Uterus (tissue), 4 donors: ENCODE results near the gene PA2G4. TPM values are rescaled to one million over a fixed set of nuclear protein-coding genes. Genes with fewer than 3 reads are reported as not detected.

Experiments used
- DNase-seq, 2 donors: peaks; one replicate each; pipeline ENCODE4 v3.0.0-alpha.2; 2019 to 2020
- H3K27ac ChIP-seq, 2 donors: fragments of 200-600 bp; sonication (generic); 1 replicate in 1 of 2; 2 replicates in 1 of 2; pipeline ENCODE4 v1.5.1; 2016 to 2018
- H3K27me3 ChIP-seq, 2 donors: fragments of 200-600 bp; sonication (generic); one replicate each; pipeline ENCODE4 v1.5.1; 2018 to 2019; ENCODE audit warnings: control low read depth in 1 of 2
- H3K36me3 ChIP-seq, 2 donors: fragments of 200-600 bp; sonication (generic); one replicate each; pipeline ENCODE4 v1.5.1; 2019; ENCODE audit warnings: control low read depth in 1 of 2
- H3K4me1 ChIP-seq, 2 donors: fragments of 200-600 bp; sonication (generic); one replicate each; pipeline ENCODE4 v1.5.1; 2018 to 2019; ENCODE audit warnings: control low read depth in 1 of 2
- H3K4me3 ChIP-seq, 2 donors: fragments of 200-600 bp; sonication (generic); 1 replicate in 1 of 2; 2 replicates in 1 of 2; pipeline ENCODE4 v1.5.1; 2018 to 2019; ENCODE audit warnings: mild to moderate bottlenecking in 1 of 2
- H3K9me3 ChIP-seq, 2 donors: fragments of 200-600 bp; sonication (generic); one replicate each; pipeline ENCODE4 v1.5.1; 2019; ENCODE audit warnings: control low read depth in 1 of 2
- POLR2A ChIP-seq, 2 donors: fragments of 450-650 bp; IDR thresholded peaks; one replicate each; pipeline ENCODE4 v1.6.1; 2016; ENCODE audit warnings: antibody characterized with exemption in 2 of 2, mild to moderate bottlenecking in 1 of 2, moderate library complexity in 1 of 2
- intact Hi-C: fragments of 100-400 bp; cut with DNase I; formaldehyde crosslinking; loops from one replicate; pipeline ENCODE4 v1.15.1; 2023; ENCODE audit warnings: low total_unique reads
- total RNA-seq, 4 donors: library from RNA; depleted of rRNA in 3 of 4; stranded (reverse); fragments of >200 nt in 3 of 4; gene quantifications; one replicate each; pipeline versions ENCODE4 v1.1.0 to v1.2.4, GENCODE V29; 2014 to 2023
- TF ChIP-seq, protein P1 (sequence below), 4 experiments: fragments of 200-600 bp in 2 of 4; fragments of 450-650 bp in 2 of 4; sonication (generic) in 2 of 4; IDR thresholded peaks; one replicate each; pipeline ENCODE4 v1.5.1; 2016 to 2019; ENCODE audit warnings: antibody characterized with exemption in 4 of 4, mild to moderate bottlenecking in 2 of 4, moderate library complexity in 1 of 4
- donor health status: DM: yes; HTN: yes; CAD: no.

PA2G4 gene
- total RNA-seq, 4 donors from 2014 or later = 64.4 to 120 (median 81.0) TPM

DNA sequence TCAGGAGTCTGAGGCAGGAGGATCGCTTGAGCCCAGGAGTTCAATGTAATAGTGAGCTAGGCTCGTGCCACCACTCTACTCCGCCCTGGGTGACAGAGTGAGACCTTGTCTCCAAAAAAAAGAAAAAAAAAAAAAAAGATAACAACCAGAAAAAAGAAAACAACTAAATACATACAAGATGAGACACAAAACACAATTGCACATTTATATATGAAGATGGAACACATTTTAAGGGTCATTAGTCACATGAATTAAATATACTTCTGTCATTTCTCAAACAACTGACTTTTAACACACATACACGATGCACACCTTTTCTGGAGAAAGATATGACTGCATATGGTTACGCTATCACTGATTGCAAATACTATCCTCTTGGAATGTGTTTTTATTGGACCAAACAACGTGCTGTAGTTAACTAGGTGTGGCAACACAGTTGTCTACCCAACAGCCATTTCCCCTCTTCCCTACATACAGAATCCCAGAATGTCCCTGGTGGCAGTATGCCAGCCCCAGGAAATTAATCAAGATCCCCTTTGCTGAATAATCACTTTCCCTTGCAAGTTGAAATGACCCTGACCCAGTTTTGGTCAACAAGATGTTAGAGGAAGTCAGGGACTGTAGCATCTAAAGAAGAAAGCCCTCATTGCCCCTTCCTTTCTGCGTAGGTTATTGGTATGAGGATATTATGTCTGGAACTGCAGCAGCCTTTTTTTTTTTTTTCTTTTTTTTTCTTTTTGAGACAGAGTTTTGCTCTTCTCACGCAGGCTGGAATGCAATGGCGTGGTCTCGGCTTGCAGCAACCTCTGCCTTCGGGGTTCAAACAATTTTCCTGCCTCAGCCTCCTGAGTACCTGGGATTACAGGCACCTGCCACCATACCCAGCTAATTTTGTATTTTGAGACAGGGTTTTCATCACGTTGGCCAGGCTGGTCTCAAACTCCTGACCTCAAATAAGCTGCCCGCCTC is 42.4 kb downstream of the PA2G4 start:
- DNase-seq = no peak
- Histone ChIP-seq H3K9me3 (no peaks in the 10 kb centered on the region), H3K27ac (peak overlapping the region; percentile 57 to 59), H3K4me1 (no peaks in the 10 kb centered on the region), H3K4me3 (no peak overlapping the region), H3K36me3 (no peaks in the 10 kb centered on the region), H3K27me3 (no peaks in the 10 kb centered on the region)
- intact Hi-C loops = no loop called here
- TF ChIP-seq, protein P1, sequence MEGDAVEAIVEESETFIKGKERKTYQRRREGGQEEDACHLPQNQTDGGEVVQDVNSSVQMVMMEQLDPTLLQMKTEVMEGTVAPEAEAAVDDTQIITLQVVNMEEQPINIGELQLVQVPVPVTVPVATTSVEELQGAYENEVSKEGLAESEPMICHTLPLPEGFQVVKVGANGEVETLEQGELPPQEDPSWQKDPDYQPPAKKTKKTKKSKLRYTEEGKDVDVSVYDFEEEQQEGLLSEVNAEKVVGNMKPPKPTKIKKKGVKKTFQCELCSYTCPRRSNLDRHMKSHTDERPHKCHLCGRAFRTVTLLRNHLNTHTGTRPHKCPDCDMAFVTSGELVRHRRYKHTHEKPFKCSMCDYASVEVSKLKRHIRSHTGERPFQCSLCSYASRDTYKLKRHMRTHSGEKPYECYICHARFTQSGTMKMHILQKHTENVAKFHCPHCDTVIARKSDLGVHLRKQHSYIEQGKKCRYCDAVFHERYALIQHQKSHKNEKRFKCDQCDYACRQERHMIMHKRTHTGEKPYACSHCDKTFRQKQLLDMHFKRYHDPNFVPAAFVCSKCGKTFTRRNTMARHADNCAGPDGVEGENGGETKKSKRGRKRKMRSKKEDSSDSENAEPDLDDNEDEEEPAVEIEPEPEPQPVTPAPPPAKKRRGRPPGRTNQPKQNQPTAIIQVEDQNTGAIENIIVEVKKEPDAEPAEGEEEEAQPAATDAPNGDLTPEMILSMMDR (IDR thresholded peaks at IDR 0.05) = no peak

DNA sequence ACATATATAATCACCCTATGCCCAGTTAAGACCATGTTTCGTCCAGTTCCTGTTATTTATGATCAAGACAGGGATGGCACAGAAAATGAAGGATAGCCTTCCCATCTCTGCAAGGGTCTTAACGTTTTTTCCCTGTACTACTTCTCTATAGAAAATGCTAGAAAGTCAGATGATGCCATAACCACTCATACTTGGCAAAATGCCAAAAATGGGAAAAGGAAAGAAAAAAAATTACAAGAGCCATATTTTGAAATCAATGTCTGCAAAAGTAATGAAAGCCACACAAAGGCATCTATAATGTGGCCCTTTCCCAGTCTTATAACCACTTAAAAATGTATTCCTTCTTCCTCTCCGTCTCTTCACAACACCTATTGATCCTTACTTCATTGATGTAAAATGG is 46.2 kb downstream of the PA2G4 start:
- no peak overlapping the region for H3K4me3 ChIP-seq
- no peaks in the 10 kb centered on the region for H3K9me3 ChIP-seq
- H3K36me3 ChIP-seq = no peaks in the 10 kb centered on the region
- DNase-seq = no peak
- intact Hi-C loops = no loop called here
- H3K27ac ChIP-seq = peak overlapping the region in 1 of 2 donors; percentile 2
- H3K4me1 ChIP-seq = peaks cover 6 to 7% of the 10 kb centered on the region in 2 donors
- TF ChIP-seq POLR2A (IDR thresholded peaks at IDR 0.05) = no peak
- TF ChIP-seq, protein P1 (IDR thresholded peaks at IDR 0.05) = no peak
- H3K27me3 ChIP-seq = no peaks in the 10 kb centered on the region

DNA sequence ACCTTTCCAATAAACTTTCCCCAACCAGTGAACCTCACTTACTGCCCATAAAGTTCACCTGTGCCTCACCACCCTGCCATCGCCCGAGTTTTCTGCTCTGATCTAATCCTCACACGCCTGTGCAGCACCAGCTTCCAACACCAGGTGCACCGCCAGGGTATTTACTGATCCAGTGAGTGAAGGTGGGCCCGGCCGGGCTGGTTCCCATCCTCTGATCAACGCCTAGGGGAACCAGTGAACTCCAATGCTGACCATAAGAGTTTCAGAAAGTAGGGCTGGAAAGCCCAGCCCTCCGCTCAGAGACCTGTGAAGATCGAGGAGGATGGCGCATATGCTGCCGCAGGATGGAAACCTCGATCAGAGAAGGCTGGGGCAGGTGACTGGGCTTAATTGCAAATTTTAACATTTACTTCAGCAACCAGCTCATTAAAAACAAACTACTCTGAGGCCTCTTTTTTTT is 47.3 kb downstream of the PA2G4 start:
- Histone ChIP-seq H3K36me3 (no peaks in the 10 kb centered on the region), H3K4me1 (peaks cover 6 to 7% of the 10 kb centered on the region in 2 donors), H3K4me3 (peak overlapping the region; percentile 59 to 60), H3K27ac (peak overlapping the region; percentile 90 to 91), H3K9me3 (no peaks in the 10 kb centered on the region), H3K27me3 (no peaks in the 10 kb centered on the region)
- DNase-seq = no peak
- intact Hi-C loops = no loop called here
- TF ChIP-seq, protein P1 (IDR thresholded peaks at IDR 0.05) = peak in 2 of 4 experiments; percentile 22 to 36
- no peak for TF ChIP-seq POLR2A (IDR thresholded peaks at IDR 0.05)

DNA sequence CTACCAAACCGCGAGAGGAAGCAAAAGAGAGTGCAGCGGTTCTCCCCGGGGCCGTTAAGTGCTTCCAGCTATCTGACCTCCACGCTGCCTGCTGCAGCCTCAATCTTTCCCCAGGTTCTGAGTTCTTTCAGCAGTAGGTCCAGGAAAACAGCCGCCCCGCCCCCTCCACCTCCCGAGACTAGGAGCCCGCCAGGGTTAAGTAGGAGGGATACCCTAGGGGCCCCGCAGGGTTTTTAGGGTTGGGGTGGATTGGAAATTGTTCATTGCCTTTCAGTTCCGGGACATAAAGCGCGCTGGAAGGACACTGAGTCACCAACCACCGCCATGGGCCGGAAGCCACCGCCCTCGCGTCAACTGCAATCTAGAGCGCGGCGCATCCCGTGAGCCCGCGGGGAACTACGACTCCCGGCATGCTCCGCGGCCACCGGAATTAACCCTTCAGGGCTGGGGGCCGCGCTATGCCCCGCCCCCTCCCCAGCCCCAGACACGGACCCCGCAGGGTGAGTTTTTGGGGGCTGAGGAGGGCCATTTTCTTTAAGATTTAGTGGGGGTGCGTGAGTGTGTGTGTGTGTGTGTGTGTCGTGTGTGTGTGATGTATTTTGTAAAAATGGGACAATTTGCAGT is 47.9 kb downstream of the PA2G4 start, which contains the start of gene MYL6B:
TSS of gene MYL6B (plus strand) at position 456 of the 624 bp plus-strand sequence. CDS start 1,332 bp downstream, outside the sequence.
- Histone ChIP-seq H3K4me3 (peak within 1 kb of the TSS; percentile 59 to 60), H3K27me3 (no peaks in the 10 kb centered on the region), H3K9me3 (no peaks in the 10 kb centered on the region), H3K27ac (peak within 1 kb of the TSS; percentile 90 to 91), H3K36me3 (no peaks in the 10 kb centered on the region), H3K4me1 (peaks cover 6 to 7% of the 10 kb centered on the region in 2 donors)
- intact Hi-C loops = no loop called here
- peak; percentile 93 to 94 for DNase-seq
- peak; percentile 24 to 45 for TF ChIP-seq POLR2A (IDR thresholded peaks at IDR 0.05)
- TF ChIP-seq, protein P1 (IDR thresholded peaks at IDR 0.05) = peak in 1 of 4 experiments; percentile 4
